Type B pancreatic cell (in vitro differentiated cells): ENCODE data around the gene PLAU. TPM values are rescaled to one million over a fixed set of nuclear protein-coding genes. Genes with fewer than 3 reads are reported as not detected.
"Not testable (repeated sequence)": the region's sequence is repeated elsewhere in the genome, so short reads cannot be mapped to it uniquely, and the experiment has no call there.

ENCODE experiments used
- DNase-seq: peaks from one replicate; pipeline ENCODE4 v3.0.0; 2021; ENCODE audit warnings: mixed read lengths; ENCODE audit not compliant: unreplicated experiment; ENCODE audit errors: extremely low spot score
- H3K27ac Mint-ChIP-seq: 2 replicates; pipeline ENCODE4 v1.8.0; 2021; ENCODE audit warnings: mild to moderate bottlenecking, mixed read lengths
- H3K27me3 Mint-ChIP-seq: 2 replicates; pipeline ENCODE4 v1.8.0; 2021; ENCODE audit warnings: mixed read lengths
- H3K36me3 Mint-ChIP-seq: 2 replicates; pipeline ENCODE4 v1.8.0; 2021; ENCODE audit warnings: mixed read lengths
- H3K4me1 Mint-ChIP-seq: one replicate; pipeline ENCODE4 v1.8.0; 2021; ENCODE audit warnings: mixed read lengths; ENCODE audit not compliant: unreplicated experiment
- H3K4me3 Mint-ChIP-seq: 2 replicates; pipeline ENCODE4 v1.8.0; 2021; ENCODE audit warnings: mild to moderate bottlenecking, mixed read lengths
- H3K9me3 Mint-ChIP-seq: 2 replicates; pipeline ENCODE4 v1.8.0; 2021; ENCODE audit warnings: mixed read lengths
- CTCF ChIP-seq: fragments of 200-600 bp; sonication (generic); conservative IDR thresholded peaks from 2 replicates; pipeline ENCODE4 v1.5.0; 2021; ENCODE audit warnings: antibody characterized with exemption, mild to moderate bottlenecking
- total RNA-seq: library from RNA; stranded (reverse); gene quantifications from 2 replicates; pipeline ENCODE4 v1.2.1, GENCODE V29; 2021; ENCODE audit warnings: low replicate concordance

PLAU gene
- total RNA-seq, 1 donor from 2014 or later: 3.5 TPM

- H3K4me1 Mint-ChIP-seq: peaks cover 24% of the 10 kb centered on the region
- H3K4me3 Mint-ChIP-seq: no peak overlapping the region
- peak overlapping the region; percentile 87 for H3K27ac Mint-ChIP-seq
- H3K36me3 Mint-ChIP-seq: no peaks in the 10 kb centered on the region
- peak; percentile 91 for TF ChIP-seq CTCF
- no peak for DNase-seq
- H3K27me3 Mint-ChIP-seq: peaks cover 2% of the 10 kb centered on the region
- H3K9me3 Mint-ChIP-seq: no peaks in the 10 kb centered on the region
Measured at GRCh38 chr10:73886085-73886529, 24.8 kb upstream of the PLAU start.

GRCh38 chr10:73886661-73887293 is 24.2 kb upstream of the PLAU start:
- no peak for DNase-seq
- Mint-ChIP-seq H3K36me3 (no peaks in the 10 kb centered on the region), H3K4me3 (no peak overlapping the region), H3K27ac (peak overlapping the region; percentile 87), H3K9me3 (no peaks in the 10 kb centered on the region), H3K27me3 (peaks cover 2% of the 10 kb centered on the region), H3K4me1 (peaks cover 28% of the 10 kb centered on the region)
- no peak for TF ChIP-seq CTCF

GRCh38 chr10:73887294-73888039 is 23.5 kb upstream of the PLAU start:
- no peak for TF ChIP-seq CTCF
- Mint-ChIP-seq H3K27ac (peak overlapping the region; percentile 87), H3K9me3 (no peaks in the 10 kb centered on the region), H3K4me1 (peaks cover 32% of the 10 kb centered on the region), H3K27me3 (peaks cover 2% of the 10 kb centered on the region), H3K4me3 (no peak overlapping the region), H3K36me3 (no peaks in the 10 kb centered on the region)
- DNase-seq: no peak

- H3K4me1 Mint-ChIP-seq: peaks cover 43% of the 10 kb centered on the region
- TF ChIP-seq CTCF: no peak
- H3K36me3 Mint-ChIP-seq: no peaks in the 10 kb centered on the region
- H3K4me3 Mint-ChIP-seq: peak overlapping the region; percentile 27
- DNase-seq: no peak
- peak overlapping the region; percentile 87 for H3K27ac Mint-ChIP-seq
- no peaks in the 10 kb centered on the region for H3K9me3 Mint-ChIP-seq
- H3K27me3 Mint-ChIP-seq: peaks cover 2% of the 10 kb centered on the region
Measured at GRCh38 chr10:73888514-73888913, 22.4 kb upstream of the PLAU start.

- no peak for DNase-seq
- Mint-ChIP-seq H3K9me3 (no peaks in the 10 kb centered on the region), H3K4me3 (no peak overlapping the region), H3K27ac (peak overlapping the region; percentile 87), H3K4me1 (peaks cover 45% of the 10 kb centered on the region), H3K36me3 (no peaks in the 10 kb centered on the region), H3K27me3 (peaks cover 2% of the 10 kb centered on the region)
- no peak for TF ChIP-seq CTCF
Measured at GRCh38 chr10:73889014-73889413, 21.9 kb upstream of the PLAU start.

GRCh38 chr10:73889416-73889815 is 21.5 kb upstream of the PLAU start:
- not testable (repeated sequence) for H3K27me3 Mint-ChIP-seq, H3K36me3 Mint-ChIP-seq, H3K9me3 Mint-ChIP-seq, H3K4me3 Mint-ChIP-seq, DNase-seq
- peaks cover 45% of the 10 kb centered on the region for H3K4me1 Mint-ChIP-seq
- H3K27ac Mint-ChIP-seq: peak overlapping the region; percentile 87
